GM21529 (cell line): Measurements from ENCODE around the gene KLC4.
"Not testable (repeated sequence)": the region's sequence is repeated elsewhere in the genome, so short reads cannot be mapped to it uniquely, and the experiment has no call there.

ENCODE experiments used
- ATAC-seq: cut with Tn5 transposase; IDR thresholded peaks from one replicate; pipeline ENCODE4 v1.9.1; 2021; ENCODE audit not compliant: unreplicated experiment

Gene KLC4

GRCh38 chr6:43060755-43061633, 1.6 kb downstream of the KLC4 start:
- no peak for ATAC-seq

- no peak for ATAC-seq
These were observed 2.4 kb downstream of the KLC4 start for GRCh38 chr6:43061861-43062260.

- no peak for ATAC-seq
These were observed 3.4 kb downstream of the KLC4 start for GRCh38 chr6:43062818-43063217.

GRCh38 chr6:43070028-43070632, 10.7 kb downstream of the KLC4 start:
- ATAC-seq: no peak

GRCh38 chr6:43074847-43075669, 15.6 kb downstream of the KLC4 start:
- ATAC-seq: no peak

GRCh38 chr6:43075670-43076463, 16.4 kb downstream of the KLC4 start, which contains the start of gene PTK7:
TSS of gene PTK7 (plus strand) at chr6:43076314. CDS start at chr6:43076489, 175 bp downstream.
- ATAC-seq: no peak

- no peak for ATAC-seq
These were observed 17.3 kb downstream of the KLC4 start for GRCh38 chr6:43076464-43077332.

GRCh38 chr6:43077333-43077809, 17.9 kb downstream of the KLC4 start:
- ATAC-seq: no peak

- ATAC-seq: no peak
These were observed 18.6 kb downstream of the KLC4 start for GRCh38 chr6:43077981-43078511.

GRCh38 chr6:43078691-43079090, 19.3 kb downstream of the KLC4 start:
- ATAC-seq: no peak

- no peak for ATAC-seq
These were observed 21.6 kb downstream of the KLC4 start for GRCh38 chr6:43081043-43081442.

GRCh38 chr6:43081922-43082321, 22.5 kb downstream of the KLC4 start:
- not testable (repeated sequence) for ATAC-seq

- ATAC-seq: no peak
These were observed 23.6 kb downstream of the KLC4 start for GRCh38 chr6:43082806-43083655.

GRCh38 chr6:43086022-43086658, 26.7 kb downstream of the KLC4 start:
- no peak for ATAC-seq

GRCh38 chr6:43088654-43089056, 29.2 kb downstream of the KLC4 start:
- no peak for ATAC-seq

- no peak for ATAC-seq
These were observed 30.0 kb downstream of the KLC4 start for GRCh38 chr6:43089467-43089866.

- ATAC-seq: no peak
These were observed 30.6 kb downstream of the KLC4 start for GRCh38 chr6:43089874-43090558.
